HG02678 (cell line): ENCODE measurements around the gene LGALS8.
"Not testable (repeated sequence)": the region's sequence is repeated elsewhere in the genome, so short reads cannot be mapped to it uniquely, and the experiment has no call there.

ENCODE experiments used
- ATAC-seq: cut with Tn5 transposase; IDR thresholded peaks from one replicate; pipeline ENCODE4 v1.9.1; 2021; ENCODE audit warnings: mild to moderate bottlenecking, moderate library complexity; ENCODE audit not compliant: unreplicated experiment

The LGALS8 gene

GRCh38 chr1:236536540-236536939 is 12.8 kb downstream of the LGALS8 start:
- no peak for ATAC-seq

GRCh38 chr1:236540813-236541465 is 17.2 kb downstream of the LGALS8 start:
- no peak for ATAC-seq

DNA sequence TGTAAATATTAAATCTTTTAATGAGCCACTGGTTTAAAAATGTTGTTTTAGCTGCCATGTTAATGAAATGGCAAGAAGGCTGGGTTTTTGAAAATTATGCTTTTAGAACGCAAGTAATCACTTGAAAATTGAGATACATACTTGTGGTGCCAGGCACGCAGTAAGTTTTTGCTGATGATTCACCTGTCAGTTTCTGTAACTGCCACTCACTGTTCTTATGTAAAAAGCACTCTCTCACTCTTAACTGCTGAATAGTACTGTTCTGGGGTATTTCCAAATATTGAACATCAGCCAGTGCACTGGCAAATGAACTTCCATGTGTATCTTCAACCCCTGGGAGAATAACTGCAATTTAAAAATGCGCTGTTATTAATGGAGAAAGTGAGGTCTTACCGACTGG is 17.9 kb downstream of the LGALS8 start:
- ATAC-seq, result no peak

GRCh38 chr1:236543065-236543669 is 19.4 kb downstream of the LGALS8 start:
- no peak for ATAC-seq

GRCh38 chr1:236545621-236546169 is 21.9 kb downstream of the LGALS8 start:
- ATAC-seq, result no peak

GRCh38 chr1:236548452-236548851 is 24.7 kb downstream of the LGALS8 start:
- no peak for ATAC-seq

- no peak for ATAC-seq
These were observed 27.4 kb downstream of the LGALS8 start for GRCh38 chr1:236550961-236551851.

DNA sequence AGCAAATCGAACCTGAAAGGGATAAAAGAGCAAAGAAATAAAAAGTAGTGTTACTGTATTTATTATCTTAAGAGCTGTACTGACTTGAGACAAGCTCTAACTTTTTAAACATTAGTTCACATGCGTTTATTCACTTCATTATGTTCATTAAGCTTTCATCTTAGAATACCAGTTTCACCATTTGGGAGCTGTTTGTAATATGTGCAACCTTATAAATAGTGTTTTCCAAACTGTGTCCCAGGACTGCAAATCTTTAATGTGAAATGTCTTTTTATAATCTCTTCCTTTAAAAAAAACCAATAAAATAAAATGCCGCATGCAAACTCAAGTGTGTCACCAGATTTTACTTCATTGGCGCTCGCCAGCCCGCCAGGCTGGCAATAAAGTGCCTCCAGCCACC is 28.3 kb downstream of the LGALS8 start:
- no peak for ATAC-seq

- no peak for ATAC-seq
These were observed 29.1 kb downstream of the LGALS8 start for GRCh38 chr1:236552901-236553300.

DNA sequence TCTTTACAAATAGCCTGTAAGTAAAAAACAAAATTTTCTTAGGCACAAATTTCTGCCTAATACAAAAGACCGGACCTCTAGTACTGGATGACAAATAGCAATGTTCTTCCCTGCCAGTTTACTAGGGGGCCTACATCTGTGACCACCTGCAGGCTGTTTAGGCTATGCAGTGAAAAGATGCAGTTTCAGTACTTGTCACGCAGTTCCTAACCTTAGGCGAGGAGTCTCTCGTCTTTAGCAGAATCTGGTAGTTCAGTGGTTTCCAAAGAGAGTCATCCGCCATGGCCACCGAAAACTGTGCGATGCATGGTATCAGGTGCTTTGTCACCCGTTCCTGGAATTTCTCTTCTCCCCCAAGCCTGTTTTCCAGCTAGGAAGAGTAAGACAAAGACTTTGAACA is 29.6 kb downstream of the LGALS8 start:
- no peak for ATAC-seq

DNA sequence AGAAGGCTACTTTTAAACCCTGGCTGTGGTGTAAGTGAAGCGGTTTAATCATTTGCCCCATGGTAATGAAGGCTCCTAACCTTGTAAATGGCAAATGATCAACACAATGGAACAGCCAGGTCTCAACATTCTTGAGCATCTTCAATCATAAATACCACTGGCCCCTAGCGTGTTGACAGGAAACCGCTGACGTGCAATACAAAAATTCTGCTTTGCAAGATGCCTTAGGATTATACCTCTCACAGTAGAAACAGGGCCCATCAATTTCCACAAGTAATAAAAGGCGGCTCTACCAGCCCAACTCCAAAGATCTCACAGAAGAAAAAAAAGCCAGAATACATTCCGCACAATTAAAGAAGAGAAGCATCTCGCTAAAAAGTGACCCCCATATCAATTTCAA is 32.8 kb downstream of the LGALS8 start:
- ATAC-seq, result no peak

GRCh38 chr1:236558081-236558480 is 34.3 kb downstream of the LGALS8 start:
- ATAC-seq, result no peak

GRCh38 chr1:236558846-236559245 is 35.1 kb downstream of the LGALS8 start:
- ATAC-seq, result no peak

GRCh38 chr1:236560213-236560771 is 36.5 kb downstream of the LGALS8 start:
- ATAC-seq, result no peak

DNA sequence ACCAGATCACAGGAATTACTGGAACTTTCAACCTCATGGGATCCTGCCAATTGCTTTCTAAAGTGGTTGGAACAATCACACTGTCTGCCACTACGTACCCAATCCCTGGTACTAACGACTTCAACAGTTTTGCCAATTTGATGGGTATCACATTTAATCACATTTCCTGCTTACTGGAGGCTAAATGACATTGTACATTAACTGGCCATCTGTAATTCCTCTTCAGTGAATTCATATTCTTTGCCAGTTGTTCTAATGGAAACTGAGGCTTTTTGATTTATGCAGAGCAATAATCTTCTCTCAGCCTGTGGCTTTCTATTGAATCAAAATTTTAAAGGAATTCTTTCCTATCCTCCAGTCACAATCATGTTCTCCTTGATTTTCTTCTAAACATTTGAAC is 38.2 kb downstream of the LGALS8 start:
- no peak for ATAC-seq

GRCh38 chr1:236565530-236565929 is 41.7 kb downstream of the LGALS8 start:
- ATAC-seq, result no peak

DNA sequence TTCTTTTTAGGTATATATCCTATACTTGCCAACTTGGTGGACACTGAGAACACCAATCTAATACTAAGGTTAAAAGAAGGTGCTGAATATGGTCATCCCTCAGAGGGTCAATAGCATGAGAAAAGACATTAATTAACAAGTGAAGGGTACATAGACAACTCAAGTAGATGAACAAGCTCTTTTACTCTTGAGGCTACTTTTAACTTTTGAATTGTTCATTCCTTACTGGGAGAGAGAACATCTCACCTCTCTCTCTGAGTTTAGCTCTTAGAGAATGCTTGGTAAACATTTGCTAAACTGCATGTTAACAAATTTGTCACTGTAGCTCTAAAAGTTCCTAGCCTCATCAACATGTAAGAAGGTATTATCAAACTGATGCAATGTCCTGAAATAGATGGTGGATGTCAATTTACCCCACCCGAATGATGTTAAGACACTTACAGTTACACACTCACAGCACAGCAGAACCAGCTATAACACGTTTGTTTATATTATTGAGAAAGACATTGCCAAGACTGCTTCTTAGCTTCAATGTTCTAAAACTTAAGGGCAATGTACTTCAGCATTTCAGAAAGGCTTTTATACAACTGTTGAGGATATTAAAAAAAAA is 44.6 kb downstream of the LGALS8 start:
- no peak for ATAC-seq

GRCh38 chr1:236575523-236575922 is 51.7 kb downstream of the LGALS8 start:
- no peak for ATAC-seq

DNA sequence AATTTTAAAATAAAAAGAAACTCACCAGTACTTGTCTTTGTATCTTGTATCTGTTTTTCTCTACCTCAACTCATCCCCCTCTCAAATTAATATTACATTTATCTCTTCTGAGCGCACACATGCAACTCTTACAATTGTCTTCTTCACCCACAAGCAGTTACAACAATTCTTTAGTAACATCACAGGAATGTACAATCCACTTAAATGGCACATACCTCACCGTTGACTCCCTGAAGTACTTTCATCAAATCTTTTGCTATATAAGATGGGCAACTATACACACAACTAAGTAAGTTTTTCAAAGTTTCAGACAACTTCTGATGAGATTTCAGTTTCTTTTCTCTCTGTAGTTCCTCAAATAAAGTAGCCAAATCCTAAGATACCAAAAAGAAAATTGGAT is 52.2 kb downstream of the LGALS8 start:
- ATAC-seq, result no peak

GRCh38 chr1:236577041-236577440 is 53.3 kb downstream of the LGALS8 start:
- not testable (repeated sequence) for ATAC-seq

- ATAC-seq, result no peak
These were observed 54.9 kb downstream of the LGALS8 start for GRCh38 chr1:236578661-236579060.
